GM10266 (cell line): ENCODE data around the gene STIM2.

Source experiments
- DNase-seq: peaks from one replicate; pipeline ENCODE4 v3.0.0; 2012; ENCODE audit errors: extremely low spot score
- CTCF ChIP-seq: IDR thresholded peaks from 2 replicates; pipeline ENCODE4 v1.5.1; 2012; ENCODE audit warnings: mild to moderate bottlenecking, low read depth; ENCODE audit not compliant: control insufficient read depth, insufficient read depth; ENCODE audit errors: missing control alignments

The STIM2 gene

GRCh38 chr4:26861434-26862186, 969 bp downstream of the STIM2 start:
- no peak for TF ChIP-seq CTCF
- DNase-seq, result peak; percentile 57

- TF ChIP-seq CTCF, result no peak
- DNase-seq, result no peak
Measured at GRCh38 chr4:26862381-26862915, 1.8 kb downstream of the STIM2 start.

- no peak for DNase-seq
- TF ChIP-seq CTCF, result no peak
Measured at GRCh38 chr4:26863512-26863911, 2.9 kb downstream of the STIM2 start.

GRCh38 chr4:26864899-26865298, 4.3 kb downstream of the STIM2 start:
- TF ChIP-seq CTCF, result no peak
- DNase-seq, result no peak

- DNase-seq, result no peak
- no peak for TF ChIP-seq CTCF
Measured at GRCh38 chr4:26866203-26866602, 5.6 kb downstream of the STIM2 start.

- DNase-seq, result no peak
- TF ChIP-seq CTCF, result no peak
Measured at GRCh38 chr4:26866781-26867180, 6.1 kb downstream of the STIM2 start.

- TF ChIP-seq CTCF, result no peak
- DNase-seq, result no peak
Measured at GRCh38 chr4:26867914-26868684, 7.5 kb downstream of the STIM2 start.
